PC-9 (cell line): Measurements from ENCODE around the gene CD1C.

Source experiments
- EZH2 ChIP-seq: fragments of 200-600 bp; sonication (generic); IDR thresholded peaks from 2 replicates; pipeline ENCODE4 v1.8.0; 2017; ENCODE audit warnings: antibody characterized with exemption, low read depth
- TF ChIP-seq, protein P1 (sequence below): fragments of 200-600 bp; sonication (generic); conservative IDR thresholded peaks from 2 replicates; pipeline ENCODE4 v1.6.1; 2017; ENCODE audit warnings: mixed run types, antibody characterized with exemption, mild to moderate bottlenecking, moderate library complexity

- TF ChIP-seq, protein P1, sequence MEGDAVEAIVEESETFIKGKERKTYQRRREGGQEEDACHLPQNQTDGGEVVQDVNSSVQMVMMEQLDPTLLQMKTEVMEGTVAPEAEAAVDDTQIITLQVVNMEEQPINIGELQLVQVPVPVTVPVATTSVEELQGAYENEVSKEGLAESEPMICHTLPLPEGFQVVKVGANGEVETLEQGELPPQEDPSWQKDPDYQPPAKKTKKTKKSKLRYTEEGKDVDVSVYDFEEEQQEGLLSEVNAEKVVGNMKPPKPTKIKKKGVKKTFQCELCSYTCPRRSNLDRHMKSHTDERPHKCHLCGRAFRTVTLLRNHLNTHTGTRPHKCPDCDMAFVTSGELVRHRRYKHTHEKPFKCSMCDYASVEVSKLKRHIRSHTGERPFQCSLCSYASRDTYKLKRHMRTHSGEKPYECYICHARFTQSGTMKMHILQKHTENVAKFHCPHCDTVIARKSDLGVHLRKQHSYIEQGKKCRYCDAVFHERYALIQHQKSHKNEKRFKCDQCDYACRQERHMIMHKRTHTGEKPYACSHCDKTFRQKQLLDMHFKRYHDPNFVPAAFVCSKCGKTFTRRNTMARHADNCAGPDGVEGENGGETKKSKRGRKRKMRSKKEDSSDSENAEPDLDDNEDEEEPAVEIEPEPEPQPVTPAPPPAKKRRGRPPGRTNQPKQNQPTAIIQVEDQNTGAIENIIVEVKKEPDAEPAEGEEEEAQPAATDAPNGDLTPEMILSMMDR, result no peak
- no peak for TF ChIP-seq EZH2
Measured at GRCh38 chr1:158290321-158290844, 660 bp downstream of the CD1C start.
